GM21619 (cell line): ENCODE data around the gene TM9SF2.
A peak's percentile ranks its signal among the peaks of the same experiment; 100 is the strongest.
"Not testable (repeated sequence)": the region's sequence is repeated elsewhere in the genome, so short reads cannot be mapped to it uniquely, and the experiment has no call there.

Experiments used
- ATAC-seq: cut with Tn5 transposase; IDR thresholded peaks from one replicate; pipeline ENCODE4 v1.9.1; 2021; ENCODE audit not compliant: unreplicated experiment

TM9SF2 gene

DNA sequence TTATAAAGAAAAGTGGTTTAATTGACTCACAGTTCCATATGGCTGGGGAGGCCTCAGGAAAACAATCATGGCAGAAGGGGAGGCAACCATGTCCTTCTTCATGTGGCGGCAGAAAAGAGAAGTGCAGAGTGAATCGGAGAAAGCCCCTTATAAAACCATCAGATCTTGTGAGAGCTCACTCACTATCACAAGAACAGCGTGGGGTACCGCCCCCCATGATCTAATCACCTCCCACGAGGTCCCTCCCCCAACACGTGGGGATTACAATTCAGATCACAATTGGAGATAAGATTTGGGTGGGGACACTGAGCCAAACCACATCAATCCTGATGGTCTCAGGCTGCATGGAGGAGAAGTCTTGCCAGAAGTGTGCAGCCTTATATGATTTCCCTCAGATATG, 26.0 kb downstream of the TM9SF2 start:
- ATAC-seq: no peak

DNA sequence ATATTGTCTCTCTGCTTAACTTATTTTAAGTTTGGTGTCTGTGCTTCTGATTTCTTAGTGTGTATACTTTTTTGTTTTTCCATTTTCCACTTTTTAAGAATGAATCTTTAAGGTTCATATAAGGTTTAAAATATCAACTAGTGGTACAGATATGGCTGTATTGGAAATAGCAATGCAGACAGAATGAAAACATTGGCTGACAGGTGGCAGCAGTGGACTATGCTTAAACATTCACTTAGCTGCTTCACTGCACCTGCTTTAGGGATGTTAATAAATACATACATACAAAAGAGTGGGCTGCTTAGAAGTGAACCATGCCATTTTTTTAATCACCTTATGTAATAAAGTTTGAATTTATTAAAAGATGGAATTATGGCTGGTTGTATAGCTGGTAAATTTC, 27.3 kb downstream of the TM9SF2 start:
- ATAC-seq: peak; percentile 81

DNA sequence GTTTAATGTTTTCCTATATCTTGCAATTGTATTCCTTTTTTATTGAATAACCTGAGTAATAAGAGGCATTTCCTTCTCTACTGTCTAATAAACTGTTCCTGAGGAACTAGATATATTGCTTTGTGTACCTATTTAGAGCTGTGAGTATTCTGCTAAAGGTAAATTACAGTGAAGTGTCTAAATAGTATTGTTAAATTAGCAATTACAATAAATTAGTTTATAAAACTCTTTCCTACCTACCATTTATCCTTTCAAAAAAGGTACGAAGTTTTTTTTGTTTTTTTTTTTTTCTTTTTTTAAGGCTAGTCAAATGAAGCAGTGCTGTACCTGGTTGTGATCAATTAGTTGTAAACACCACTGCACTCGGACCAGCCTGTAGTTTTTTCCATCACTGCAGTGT, 34.8 kb downstream of the TM9SF2 start:
- ATAC-seq: no peak

DNA sequence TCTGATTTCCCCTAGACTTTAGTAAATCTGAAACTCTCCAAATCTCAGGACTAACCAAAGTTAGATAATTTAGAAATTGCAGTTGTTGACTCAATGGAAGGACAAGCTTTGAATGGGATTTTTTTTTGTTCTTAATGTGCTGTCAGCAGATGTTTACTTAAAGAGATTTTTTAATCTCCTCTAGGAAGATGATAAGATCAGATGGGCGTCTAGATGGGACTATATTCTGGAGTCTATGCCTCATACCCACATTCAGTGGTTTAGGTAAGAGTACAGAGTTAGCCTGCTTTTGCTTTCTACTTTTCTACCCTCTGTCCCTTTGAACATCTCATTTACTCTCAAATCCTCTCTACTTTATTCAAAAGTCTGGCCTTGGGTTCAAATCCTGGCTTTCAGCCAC, 39.3 kb downstream of the TM9SF2 start:
- ATAC-seq: no peak

DNA sequence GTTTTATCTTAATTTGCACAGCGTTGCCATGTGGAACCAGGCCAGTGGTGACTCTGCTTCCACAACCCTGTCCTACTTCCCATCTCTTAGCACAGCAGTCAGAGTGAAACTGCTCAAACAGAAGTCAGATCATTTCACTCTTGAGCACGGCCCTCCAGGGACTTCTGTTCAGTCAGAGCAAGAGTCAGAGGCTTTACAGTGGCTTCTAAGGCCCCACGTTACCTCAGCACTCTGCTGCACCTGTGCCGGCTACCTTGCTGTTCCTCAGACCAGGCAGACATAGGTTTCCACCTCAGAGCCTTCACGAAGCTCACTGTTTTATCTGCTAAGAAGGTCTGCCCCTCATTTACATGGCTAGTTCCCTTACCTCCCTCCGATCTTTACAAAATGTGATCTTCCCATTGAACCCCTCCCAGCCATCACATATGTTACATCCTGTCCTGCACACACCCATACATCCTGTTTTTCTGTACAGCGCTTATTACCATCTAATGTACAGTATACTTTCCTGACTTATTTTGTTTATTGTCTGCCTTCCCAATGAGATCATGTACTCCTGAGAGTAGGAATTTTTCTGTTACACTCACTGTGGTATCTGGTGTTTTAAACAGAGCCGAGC, 41.6 kb downstream of the TM9SF2 start:
- peak; percentile 98 for ATAC-seq

DNA sequence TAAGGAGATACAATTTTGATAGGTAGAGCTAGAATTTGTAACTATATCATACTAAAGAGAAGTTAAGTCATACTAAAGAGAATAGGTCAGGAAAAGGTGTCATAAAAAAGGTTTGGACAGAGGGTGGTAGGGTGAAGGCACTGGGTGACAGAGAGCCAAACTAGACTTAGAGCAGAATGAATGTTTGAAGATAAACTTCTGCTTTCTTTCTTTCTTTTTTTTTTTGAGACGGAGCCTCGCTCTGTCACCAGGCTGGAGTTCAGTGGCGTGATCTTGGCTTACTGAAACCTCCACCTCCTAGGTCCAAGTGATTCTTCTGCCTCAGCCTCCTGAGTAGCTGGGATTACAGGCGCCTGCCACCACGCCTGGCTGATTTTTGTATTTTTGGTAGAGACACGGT, 44.1 kb downstream of the TM9SF2 start:
- ATAC-seq: no peak

DNA sequence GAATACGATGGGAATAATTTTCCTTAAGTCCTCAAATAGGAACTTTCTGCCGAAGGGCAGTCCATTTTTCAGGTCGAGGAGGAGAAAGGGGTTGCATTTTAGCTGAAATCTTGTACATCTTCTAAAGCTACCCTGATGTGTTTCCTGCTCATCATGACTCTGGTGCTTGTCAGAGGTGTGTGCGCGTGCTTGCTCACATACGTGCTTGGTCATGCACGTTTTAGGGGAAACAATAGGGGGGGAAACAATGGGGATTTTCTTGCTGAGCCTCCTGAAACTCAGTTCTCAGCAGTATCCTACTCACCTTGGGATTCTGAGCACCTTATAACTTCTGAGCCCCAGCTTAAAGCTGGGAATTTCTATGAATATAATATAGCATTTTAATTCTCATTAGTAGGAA, 44.7 kb downstream of the TM9SF2 start:
- no peak for ATAC-seq

DNA sequence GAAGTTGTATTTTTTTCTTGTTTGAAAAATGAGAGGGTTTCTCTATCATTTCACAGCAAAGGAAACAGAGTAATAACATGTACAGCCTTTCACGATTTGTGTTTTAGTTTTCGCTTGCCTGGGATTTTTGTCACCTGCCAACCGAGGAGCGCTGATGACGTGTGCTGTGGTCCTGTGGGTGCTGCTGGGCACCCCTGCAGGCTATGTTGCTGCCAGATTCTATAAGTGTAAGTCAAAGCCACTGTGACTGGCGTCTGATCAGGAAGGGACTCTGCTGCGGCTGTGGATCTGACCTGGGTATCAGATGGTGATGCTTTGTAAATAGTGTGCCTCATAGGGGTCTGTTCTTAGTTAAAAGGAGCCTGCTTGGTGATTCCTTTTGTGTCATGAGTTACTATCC, 45.6 kb downstream of the TM9SF2 start:
- ATAC-seq: no peak

DNA sequence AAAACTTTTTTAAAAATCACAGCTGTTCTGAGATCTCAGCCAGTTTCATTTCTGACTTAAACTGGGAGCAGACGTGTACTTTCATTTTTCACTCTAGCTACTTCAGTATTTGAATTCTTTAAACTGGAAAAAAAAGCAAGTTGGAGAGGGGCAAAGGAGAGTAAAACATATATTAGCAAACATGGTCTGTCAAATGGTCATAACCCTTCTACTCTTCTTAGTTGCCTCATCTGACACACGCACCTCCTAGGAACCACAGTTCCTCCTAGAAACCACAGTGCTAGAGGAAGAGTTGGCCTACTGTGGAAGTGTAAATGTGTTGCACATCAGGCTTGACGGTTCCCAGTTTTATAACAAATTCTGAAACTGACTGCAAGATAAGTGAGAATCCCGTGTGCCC, 47.2 kb downstream of the TM9SF2 start:
- ATAC-seq: peak; percentile 70

DNA sequence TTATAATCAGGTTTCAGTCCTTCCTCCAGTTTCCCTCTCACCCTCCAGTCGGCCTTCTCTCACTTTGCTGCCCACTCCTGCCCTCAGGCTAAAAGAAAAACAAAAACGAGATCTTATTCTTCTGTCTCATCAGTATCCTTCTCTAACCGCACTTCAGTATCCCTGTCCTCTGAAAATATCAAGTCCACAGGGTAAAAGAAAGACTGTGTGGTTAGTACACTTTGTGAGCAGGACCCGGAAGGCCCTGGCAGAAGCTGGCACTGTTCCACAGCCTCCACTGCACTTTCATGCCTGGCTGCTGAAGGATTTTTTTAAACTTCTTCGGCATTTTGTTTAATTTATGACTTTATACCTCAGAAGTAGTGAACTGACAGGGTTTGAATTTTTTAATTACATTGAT, 51.8 kb downstream of the TM9SF2 start:
- ATAC-seq: no peak

DNA sequence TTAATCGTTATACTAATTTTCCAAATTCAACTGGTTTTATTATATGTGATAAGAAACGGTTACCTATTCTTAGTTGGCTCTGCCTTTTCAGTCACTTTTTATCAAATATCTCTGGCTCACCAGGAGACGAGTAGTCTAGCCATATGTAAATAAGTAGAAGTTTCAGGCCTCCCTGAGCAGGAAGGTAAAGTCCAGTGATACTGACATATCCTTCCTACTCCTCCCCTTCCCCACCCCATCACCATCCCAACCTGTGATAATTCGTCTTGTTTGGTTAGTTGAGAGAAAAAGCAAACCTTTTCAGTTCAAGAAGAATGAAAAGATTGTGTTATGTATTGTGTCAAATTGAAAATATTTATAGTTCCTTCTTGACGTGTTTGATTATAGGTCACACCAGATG, 53.9 kb downstream of the TM9SF2 start:
- no peak for ATAC-seq

DNA sequence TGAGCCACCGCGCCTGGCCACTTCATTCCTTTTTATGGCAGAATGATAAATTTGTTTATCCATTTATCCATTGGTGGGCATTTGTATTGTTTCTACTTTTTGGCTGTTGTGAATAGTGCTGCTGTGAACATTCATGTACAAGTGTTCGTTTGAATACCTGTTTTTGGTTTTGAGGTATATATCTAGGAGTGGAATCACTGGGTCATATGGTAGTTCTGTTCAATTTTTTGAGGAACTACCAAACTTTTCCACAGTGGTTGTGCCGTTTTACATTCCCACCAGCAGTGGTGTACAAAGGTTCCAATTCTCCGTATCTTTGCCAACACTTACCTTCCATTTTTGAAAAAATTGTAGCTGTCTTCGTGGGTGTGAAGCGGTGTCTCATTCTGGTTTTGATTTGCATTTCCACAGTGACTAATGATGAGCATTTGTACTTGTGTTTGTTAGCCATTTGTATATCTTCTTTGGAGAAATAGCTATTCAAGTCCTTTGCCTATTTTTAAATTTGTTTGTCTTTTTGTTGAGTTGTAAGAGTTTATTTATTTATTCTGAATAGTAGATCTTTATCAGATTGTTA, 55.7 kb downstream of the TM9SF2 start:
- ATAC-seq: no peak

DNA sequence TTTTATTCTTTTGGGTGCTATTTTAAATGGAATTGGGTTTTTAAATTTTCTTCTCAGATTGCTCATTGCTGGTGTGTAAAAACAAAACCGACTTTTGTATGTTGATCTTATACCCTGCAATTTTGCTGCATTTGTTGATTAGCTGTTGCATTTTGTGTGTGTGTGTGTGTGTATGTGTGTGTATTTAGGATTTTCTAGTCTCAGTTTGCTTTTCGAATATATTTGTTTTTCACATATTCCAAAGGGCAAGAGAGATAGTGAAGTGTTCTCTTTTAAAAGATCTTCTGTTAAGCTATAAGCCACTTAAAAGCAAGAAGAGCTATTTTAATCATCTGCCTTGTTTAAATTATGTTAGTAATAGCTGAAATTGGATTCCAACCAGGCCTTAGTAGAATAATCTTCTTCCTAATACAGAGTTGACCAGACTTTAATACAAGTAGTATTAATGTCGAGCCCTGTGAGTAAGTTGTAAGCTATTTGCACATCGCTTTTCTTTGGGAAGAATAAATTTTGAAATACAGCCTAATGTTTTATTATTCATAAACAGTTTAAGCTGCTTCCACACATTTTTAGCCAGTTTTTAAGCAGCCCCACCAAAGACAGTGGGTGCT, 57.4 kb downstream of the TM9SF2 start:
- ATAC-seq: no peak

DNA sequence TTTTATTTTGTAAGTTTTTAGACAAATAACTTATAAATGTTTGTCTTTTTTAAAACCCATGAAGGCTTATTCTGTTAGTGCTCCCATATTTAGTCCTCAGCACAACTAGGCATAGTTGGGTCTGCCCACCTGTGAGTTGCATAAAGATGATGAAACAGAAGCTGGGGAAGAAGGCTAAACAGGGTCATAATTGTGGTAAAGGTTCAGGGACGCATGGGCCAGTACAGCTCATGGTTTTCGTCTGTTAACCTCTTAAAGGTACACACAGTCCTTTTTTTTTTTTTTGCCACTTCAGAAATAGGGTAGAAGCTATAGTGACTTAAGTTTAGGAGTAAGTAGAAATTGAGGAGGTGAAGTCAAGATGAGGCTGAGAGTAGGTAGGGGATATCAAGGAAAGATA, 58.3 kb downstream of the TM9SF2 start:
- ATAC-seq: no peak

DNA sequence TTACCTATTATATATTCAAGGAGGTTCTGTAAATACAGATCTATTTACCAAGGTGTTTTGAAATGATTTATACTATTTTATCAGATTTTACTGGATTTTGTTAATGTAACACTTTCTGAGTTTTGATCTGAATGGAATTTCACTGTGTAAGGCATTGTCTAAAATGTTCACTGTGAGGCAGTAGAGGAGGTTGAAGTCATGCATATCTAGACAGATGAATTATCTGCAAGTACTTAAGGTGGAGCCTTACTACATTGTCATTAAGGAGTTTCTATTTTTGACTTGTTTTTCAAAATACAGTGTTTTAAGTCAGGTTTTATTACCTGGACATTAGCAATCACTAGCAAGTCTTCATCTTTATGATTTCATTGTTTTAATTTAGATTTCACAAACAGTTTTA, 62.1 kb downstream of the TM9SF2 start:
- ATAC-seq: no peak

DNA sequence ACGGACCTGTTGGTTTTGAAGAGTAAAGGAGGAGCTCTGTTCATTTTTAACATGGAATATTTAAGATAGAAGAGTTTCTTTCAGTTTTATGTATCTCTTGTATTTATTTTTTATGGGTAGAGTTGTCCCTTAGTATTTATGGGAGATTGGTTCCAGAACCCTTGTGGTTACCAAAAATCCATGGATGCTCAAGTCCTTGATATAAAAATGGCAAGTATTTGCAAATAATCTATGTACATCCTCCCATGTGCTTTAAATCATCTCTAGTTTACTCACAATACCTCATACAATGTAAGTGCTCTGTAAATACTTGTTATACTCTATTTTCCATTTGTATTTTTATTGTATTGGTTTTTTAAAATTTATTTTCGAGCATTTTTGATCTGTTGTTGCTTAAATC, 63.1 kb downstream of the TM9SF2 start:
- ATAC-seq: no peak

DNA sequence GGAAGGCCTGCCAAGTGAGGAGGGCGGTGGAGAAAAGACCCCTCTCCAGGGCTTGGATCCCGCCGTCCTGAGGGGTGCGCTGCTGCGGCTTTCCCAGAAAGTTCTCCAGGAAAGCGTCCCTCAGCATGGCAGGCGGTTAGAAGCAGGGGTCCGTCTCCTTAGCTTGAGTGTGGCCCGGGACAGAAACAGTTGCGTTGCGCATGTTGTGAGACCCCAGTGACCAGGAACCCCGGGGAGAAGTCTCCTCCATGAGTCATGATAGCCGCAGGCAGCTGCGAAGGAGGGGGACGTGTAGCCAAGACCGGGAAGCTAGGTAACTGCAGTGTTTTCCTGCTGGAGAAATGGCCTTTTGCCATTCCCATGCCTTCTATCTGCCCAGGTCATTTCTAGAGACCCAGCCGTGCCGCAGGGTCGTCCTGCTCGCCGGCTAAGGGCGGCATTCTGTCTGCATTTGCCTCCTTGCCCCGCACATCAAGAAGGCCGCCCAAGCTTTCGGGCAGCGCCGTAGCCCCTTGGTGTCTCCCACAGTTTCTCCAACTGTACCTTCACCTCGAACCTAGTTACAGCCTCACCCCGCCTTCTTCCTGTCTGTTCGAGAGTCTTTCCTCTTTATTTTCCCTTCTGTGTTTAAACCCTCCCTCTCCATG, 64.3 kb downstream of the TM9SF2 start:
- ATAC-seq: no peak

DNA sequence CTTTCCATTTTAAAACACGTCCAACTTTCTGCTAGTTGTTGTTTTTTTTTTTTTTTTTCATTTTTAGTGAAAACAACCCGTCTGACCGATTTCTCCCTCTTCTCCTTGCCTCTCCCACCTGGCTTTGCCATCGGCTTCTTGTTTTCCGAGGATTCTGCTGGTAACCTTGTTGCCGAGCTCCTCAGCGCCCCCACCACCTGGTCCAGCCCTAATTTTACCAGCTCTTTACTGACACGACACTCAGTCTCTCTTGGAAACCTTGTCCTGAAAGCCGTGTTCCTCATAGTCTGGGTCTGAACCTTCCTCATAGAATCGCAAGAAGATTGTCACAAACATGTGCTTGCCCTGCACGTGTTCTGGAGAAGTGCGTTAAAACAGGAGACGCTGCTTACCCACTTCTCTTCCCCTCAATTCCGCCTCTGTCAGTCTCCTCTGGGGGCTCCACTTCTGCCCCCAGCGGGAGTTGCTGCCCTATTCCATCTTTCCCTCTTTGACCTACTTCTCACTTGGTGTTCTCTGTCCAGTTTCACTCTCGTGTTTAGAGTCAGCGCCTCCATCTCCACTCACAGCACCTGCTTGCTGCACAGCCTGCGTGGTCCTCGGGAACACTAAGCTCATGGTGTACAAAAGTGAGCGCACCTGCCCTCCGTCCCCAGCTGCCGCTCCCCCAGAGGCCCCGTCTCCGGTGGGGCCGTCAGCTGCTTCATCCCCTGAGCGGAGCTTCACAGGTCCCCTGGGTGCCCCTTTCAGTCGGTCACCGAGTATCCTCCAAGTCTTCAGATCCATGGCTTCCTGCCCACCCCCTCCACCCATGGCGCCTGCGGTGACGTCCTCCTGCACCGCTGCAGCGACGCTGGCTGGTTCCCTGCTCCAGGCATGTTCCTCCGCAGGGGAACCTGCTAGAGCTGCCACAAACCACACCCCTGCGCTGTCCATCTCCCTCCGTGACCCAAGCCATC, 65.1 kb downstream of the TM9SF2 start:
- ATAC-seq: no peak

DNA sequence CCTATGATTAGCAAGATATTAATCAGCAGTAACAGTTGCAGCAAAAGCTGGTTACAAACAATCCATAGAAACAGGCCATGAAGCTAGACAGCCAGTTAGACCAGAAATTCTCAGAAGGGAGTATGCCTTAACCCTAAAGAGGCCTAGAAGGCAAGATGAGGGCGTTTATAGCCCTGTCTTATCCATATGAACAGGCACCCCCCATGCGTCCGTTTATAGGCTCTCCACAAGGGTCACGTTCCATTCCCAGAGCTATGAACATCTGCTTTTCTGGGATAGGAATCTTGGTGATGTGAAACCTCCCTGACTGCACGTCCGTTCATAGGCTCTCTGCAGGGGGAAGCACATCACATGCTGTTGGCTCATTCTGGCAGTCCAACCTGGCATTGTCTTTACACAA, 67.6 kb downstream of the TM9SF2 start:
- ATAC-seq: not testable (repeated sequence)

DNA sequence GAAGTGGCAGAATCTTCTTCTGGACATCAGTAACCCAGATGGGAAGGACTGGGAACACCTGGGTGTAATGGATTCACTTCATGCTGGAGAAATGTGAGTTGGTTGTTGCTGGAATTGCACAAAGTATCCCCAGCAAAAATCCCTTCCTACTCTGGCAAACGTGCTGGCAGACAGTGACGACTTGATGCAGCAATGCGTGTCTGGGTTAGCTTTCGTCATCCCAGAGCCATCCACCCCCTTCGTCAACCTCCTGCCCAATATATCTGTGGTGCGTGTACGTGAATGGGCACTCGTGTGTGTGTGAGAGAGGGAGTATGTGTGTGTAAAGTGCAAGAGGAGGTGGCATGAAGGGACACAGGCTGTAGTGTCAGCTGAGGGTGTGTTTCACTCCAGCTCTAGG, 70.9 kb downstream of the TM9SF2 start:
- ATAC-seq: no peak

DNA sequence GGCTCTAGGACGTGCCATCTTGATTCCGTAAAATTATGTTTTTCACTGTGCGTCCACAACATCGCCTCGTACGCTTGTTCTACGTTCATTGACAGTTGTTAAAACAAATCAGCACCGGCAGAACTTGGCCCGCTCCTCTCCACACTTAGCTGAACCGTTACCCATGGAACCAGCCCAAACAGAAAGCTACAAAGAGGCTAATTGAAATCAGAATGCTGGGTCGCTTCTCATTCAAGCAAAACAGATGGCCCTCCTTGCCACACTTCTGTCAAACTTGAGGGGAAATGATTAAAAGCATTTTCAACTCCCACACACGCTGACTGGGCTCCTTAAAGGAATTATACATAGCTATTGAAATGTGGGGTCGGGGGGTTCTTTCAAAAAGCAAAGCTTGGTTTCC, 71.6 kb downstream of the TM9SF2 start:
- ATAC-seq: no peak
